Stomach smooth muscle (tissue), 2 donors: ENCODE data around the gene KIF4B.
"Not testable (repeated sequence)": the region's sequence is repeated elsewhere in the genome, so short reads cannot be mapped to it uniquely, and the experiment has no call there.

Experiments used
- H3K27ac ChIP-seq: one replicate; pipeline ENCODE4 v1.7.0; 2013; ENCODE audit warnings: mild to moderate bottlenecking, low read length, inconsistent platforms
- H3K27me3 ChIP-seq, 2 donors: one replicate each; pipeline ENCODE4 v1.7.0; 2013; ENCODE audit warnings: low read length in 2 of 2; ENCODE audit not compliant: insufficient read depth in 2 of 2, control insufficient read depth in 1 of 2
- H3K36me3 ChIP-seq, 2 donors: one replicate each; pipeline ENCODE4 v1.7.0; 2013; ENCODE audit warnings: low read length in 2 of 2; ENCODE audit not compliant: control insufficient read depth in 2 of 2, insufficient read depth in 2 of 2
- H3K4me1 ChIP-seq: one replicate; pipeline ENCODE4 v1.7.0; 2013; ENCODE audit warnings: low read length; ENCODE audit not compliant: control insufficient read depth, insufficient read depth
- H3K4me3 ChIP-seq, 2 donors: one replicate each; pipeline ENCODE4 v1.7.0; 2013; ENCODE audit warnings: low read length in 2 of 2
- H3K9ac ChIP-seq, 2 donors: one replicate each; pipeline ENCODE4 v1.7.0; 2013; ENCODE audit warnings: low read length in 2 of 2, mild to moderate bottlenecking in 1 of 2
- H3K9me3 ChIP-seq, 2 donors: one replicate each; pipeline ENCODE4 v1.7.0; 2013; ENCODE audit warnings: low read length in 2 of 2; ENCODE audit not compliant: control insufficient read depth in 2 of 2
- donor health status: healthy.
- donor health status: Pancreatic carcinoma.

The KIF4B gene

GRCh38 chr5:155013526-155013925, at the start of gene KIF4B:
Gene KIF4B, plus strand, starts transcription at chr5:155013755. Its CDS starts 105 bp downstream, at chr5:155013860.
- H3K27ac ChIP-seq = no peak within 1 kb of the TSS
- H3K9ac ChIP-seq = no peak within 1 kb of the TSS
- H3K27me3 ChIP-seq = no peaks in the 10 kb centered on the region
- H3K9me3 ChIP-seq = no peaks in the 10 kb centered on the region
- H3K36me3 ChIP-seq = no peaks in the 10 kb centered on the region
- no peaks in the 10 kb centered on the region for H3K4me1 ChIP-seq
- H3K4me3 ChIP-seq = no peak within 1 kb of the TSS

- H3K9me3 ChIP-seq = no peaks in the 10 kb centered on the region
- no peak overlapping the region for H3K9ac ChIP-seq
- no peak overlapping the region for H3K27ac ChIP-seq
- H3K27me3 ChIP-seq = no peaks in the 10 kb centered on the region
- H3K4me3 ChIP-seq = no peak overlapping the region
- peaks cover 19 to 20% of the 10 kb centered on the region in 2 donors for H3K36me3 ChIP-seq
- H3K4me1 ChIP-seq = no peaks in the 10 kb centered on the region
Observed at GRCh38 chr5:154966081-154966841, 47.3 kb upstream of the KIF4B start.

- Histone ChIP-seq H3K36me3 (peaks cover 15 to 16% of the 10 kb centered on the region in 2 donors), H3K4me3 (no peak overlapping the region)
Observed at GRCh38 chr5:154966874-154967273, 46.7 kb upstream of the KIF4B start.

GRCh38 chr5:154967421-154968024, 46.0 kb upstream of the KIF4B start:
- H3K9me3 ChIP-seq = no peaks in the 10 kb centered on the region
- no peaks in the 10 kb centered on the region for H3K4me1 ChIP-seq
- peaks cover 11 to 12% of the 10 kb centered on the region in 2 donors for H3K36me3 ChIP-seq
- no peak overlapping the region for H3K27ac ChIP-seq
- no peak overlapping the region for H3K4me3 ChIP-seq
- H3K27me3 ChIP-seq = no peaks in the 10 kb centered on the region
- H3K9ac ChIP-seq = no peak overlapping the region

More at GRCh38 chr5:154966874-154967273, 46.7 kb upstream of the KIF4B start:
- Histone ChIP-seq H3K9me3 (no peaks in the 10 kb centered on the region), H3K27me3 (no peaks in the 10 kb centered on the region), H3K9ac (no peak overlapping the region), H3K4me1 (no peaks in the 10 kb centered on the region), H3K27ac (no peak overlapping the region)

GRCh38 chr5:154968953-154969352, 44.6 kb upstream of the KIF4B start:
- no peak overlapping the region for H3K4me3 ChIP-seq
- no peaks in the 10 kb centered on the region for H3K9me3 ChIP-seq
- H3K36me3 ChIP-seq = peaks cover 10 to 11% of the 10 kb centered on the region in 2 donors
- H3K4me1 ChIP-seq = no peaks in the 10 kb centered on the region
- H3K9ac ChIP-seq = no peak overlapping the region
- no peak overlapping the region for H3K27ac ChIP-seq
- no peaks in the 10 kb centered on the region for H3K27me3 ChIP-seq

GRCh38 chr5:154970759-154971158, 42.8 kb upstream of the KIF4B start:
- Histone ChIP-seq H3K4me3 (no peak overlapping the region), H3K27me3 (no peaks in the 10 kb centered on the region), H3K4me1 (no peaks in the 10 kb centered on the region), H3K36me3 (peaks cover 6 to 11% of the 10 kb centered on the region in 2 donors), H3K9ac (no peak overlapping the region), H3K9me3 (peaks cover 0 to under 1% of the 10 kb centered on the region in 2 donors), H3K27ac (no peak overlapping the region)

GRCh38 chr5:154971501-154971900, 42.1 kb upstream of the KIF4B start:
- Histone ChIP-seq H3K36me3 (peaks cover 3 to 7% of the 10 kb centered on the region in 2 donors), H3K27me3 (no peaks in the 10 kb centered on the region)

GRCh38 chr5:154972476-154973080, 41.0 kb upstream of the KIF4B start:
- H3K9me3 ChIP-seq = peaks cover 0 to 4% of the 10 kb centered on the region in 2 donors
- no peak overlapping the region for H3K4me3 ChIP-seq
- no peaks in the 10 kb centered on the region for H3K27me3 ChIP-seq
- peaks cover 0 to 3% of the 10 kb centered on the region in 2 donors for H3K36me3 ChIP-seq
- H3K27ac ChIP-seq = no peak overlapping the region
- no peaks in the 10 kb centered on the region for H3K4me1 ChIP-seq
- no peak overlapping the region for H3K9ac ChIP-seq

More at GRCh38 chr5:154971501-154971900, 42.1 kb upstream of the KIF4B start:
- H3K4me1 ChIP-seq = no peaks in the 10 kb centered on the region
- H3K27ac ChIP-seq = no peak overlapping the region
- peaks cover 0 to 4% of the 10 kb centered on the region in 2 donors for H3K9me3 ChIP-seq
- no peak overlapping the region for H3K9ac ChIP-seq
- H3K4me3 ChIP-seq = no peak overlapping the region

GRCh38 chr5:154976082-154976481, 37.5 kb upstream of the KIF4B start:
- H3K36me3 ChIP-seq, H3K4me3 ChIP-seq, H3K9ac ChIP-seq, H3K4me1 ChIP-seq, H3K9me3 ChIP-seq, H3K27me3 ChIP-seq, H3K27ac ChIP-seq: not testable (repeated sequence)

- no peak overlapping the region for H3K27ac ChIP-seq
- peaks cover 0 to 4% of the 10 kb centered on the region in 2 donors for H3K9me3 ChIP-seq
- no peaks in the 10 kb centered on the region for H3K36me3 ChIP-seq
- H3K4me1 ChIP-seq = no peaks in the 10 kb centered on the region
- no peak overlapping the region for H3K9ac ChIP-seq
- no peak overlapping the region for H3K4me3 ChIP-seq
- no peaks in the 10 kb centered on the region for H3K27me3 ChIP-seq
Observed at GRCh38 chr5:154977409-154977808, 36.1 kb upstream of the KIF4B start.
